Activated CD8-positive, alpha-beta memory T cell treated with anti-CD3 and anti-CD28 coated beads for 36 hours (primary cell): ENCODE measurements around the gene SLC39A13. TPM values are rescaled to one million over a fixed set of nuclear protein-coding genes. Genes with fewer than 3 reads are reported as not detected.

Experiments used
- CTCF ChIA-PET: fragments of 350-600 bp; sonication (Branson Sonifier 250); formaldehyde crosslinking; loops from one replicate; lab custom pipeline; 2021; ENCODE audit warnings: antibody characterized with exemption; lab: Charles Lee
- POLR2A ChIA-PET: fragments of 350-600 bp; sonication (Branson Sonifier 250); formaldehyde crosslinking; loops from one replicate; lab custom pipeline; 2021; ENCODE audit warnings: antibody characterized with exemption; lab: Charles Lee
- total RNA-seq, 2 experiments: library from RNA; stranded (reverse); gene quantifications; one replicate each; pipeline ENCODE4 v1.2.3, GENCODE V29; 2021

Gene SLC39A13
- total RNA-seq, 2 experiments from 2014 or later, result 17.3 to 19.2 TPM

DNA sequence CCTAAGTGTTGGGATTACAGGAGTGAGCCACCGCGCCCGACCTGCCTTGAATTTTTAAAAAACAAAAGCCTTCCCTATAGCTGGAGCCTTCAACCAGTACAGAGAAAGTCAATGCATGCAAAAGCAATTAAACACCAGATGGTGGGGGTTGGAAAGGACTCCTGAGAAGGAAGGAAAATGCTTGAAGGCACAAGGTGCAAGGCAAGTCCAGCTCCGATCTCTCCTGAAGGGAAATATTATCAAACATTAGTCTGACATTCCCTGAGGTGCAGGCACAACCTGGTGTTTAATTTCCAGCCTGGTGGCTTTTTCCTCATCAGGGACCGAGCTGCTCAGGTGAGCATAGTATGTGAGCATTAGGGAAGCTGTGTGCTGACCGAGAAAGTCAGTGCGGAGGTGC is 53.5 kb downstream of the SLC39A13 start:
- ChIA-PET CTCF (interaction anchor here (0.9 to 1.7 kb wide), 3 partner anchors 8 to 225 kb away, joined by 3 to 5 read pairs (median 4); no protein-coding TSS in a partner anchor), POLR2A (interaction anchor here (0.5 kb wide), 1 partner anchor 1339 kb away, joined by 4 read pairs; no protein-coding TSS in a partner anchor)

DNA sequence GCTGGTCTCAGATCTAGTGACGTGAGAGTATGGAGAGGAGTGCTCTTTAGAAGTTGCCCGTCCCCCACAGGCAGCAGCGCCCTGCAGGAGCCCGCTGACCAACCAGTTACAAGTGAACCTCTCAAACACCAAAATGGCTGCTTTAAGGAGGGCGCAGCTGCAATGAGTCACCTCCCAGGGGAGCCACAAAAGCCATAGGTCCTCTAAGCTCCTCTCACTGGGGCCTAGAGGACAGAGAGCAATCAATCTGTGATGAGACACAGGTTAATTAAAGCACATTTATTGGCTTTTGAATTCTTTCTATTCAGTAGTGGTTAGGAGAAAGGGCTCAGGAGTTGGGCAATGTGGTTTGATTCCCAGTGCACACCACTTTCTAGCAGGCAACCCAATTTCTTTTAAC is 56.1 kb downstream of the SLC39A13 start:
- POLR2A ChIA-PET, result no interaction called here

More for the DNA sequence above, 56.1 kb downstream of the SLC39A13 start:
- CTCF ChIA-PET, result no interaction called here

Other genes with a start within 250 kb of the SLC39A13 start
- gene ARFGAP2, start 231.7 kb upstream of the SLC39A13 start, total RNA-seq, result 10 to 100 TPM; 88.7 to 93.5 TPM
- 1 to 10 TPM; 7.9 to 9.9 TPM for gene PACSIN3, start 222.2 kb upstream of the SLC39A13 start, total RNA-seq
- gene DDB2, start 193.6 kb upstream of the SLC39A13 start, total RNA-seq, result 100 to 1,000 TPM; 138 to 144 TPM
- gene ACP2, start 159.8 kb upstream of the SLC39A13 start, total RNA-seq, result 10 to 100 TPM; 19.3 to 21.5 TPM
- gene NR1H3, start 150.6 kb upstream of the SLC39A13 start, total RNA-seq, result 10 to 100 TPM; 10.1 to 11.2 TPM
- 10 to 100 TPM; 56.1 to 58.1 TPM for gene MADD, start 138.5 kb upstream of the SLC39A13 start, total RNA-seq
- gene MYBPC3, start 55.9 kb upstream of the SLC39A13 start, total RNA-seq, result not detected
- gene SPI1, start 30.0 kb upstream of the SLC39A13 start, total RNA-seq, result not detected
- 100 to 1,000 TPM; 188 to 202 TPM for gene PSMC3, start 17.8 kb downstream of the SLC39A13 start, total RNA-seq
- under 1 TPM in 1 of 2 experiments, not detected in 1; 0.27 TPM for gene RAPSN, start 40.5 kb downstream of the SLC39A13 start, total RNA-seq
- 100 to 1,000 TPM; 145 to 148 TPM for gene CELF1, start 144.5 kb downstream of the SLC39A13 start, total RNA-seq
- gene PTPMT1, start 157.0 kb downstream of the SLC39A13 start, total RNA-seq, result 10 to 100 TPM; 55.5 to 58.9 TPM
- gene KBTBD4, start 170.4 kb downstream of the SLC39A13 start, total RNA-seq, result 10 to 100 TPM; 19.5 to 20.3 TPM
- gene NDUFS3, start 170.5 kb downstream of the SLC39A13 start, total RNA-seq, result 100 to 1,000 TPM; 145 to 149 TPM
- gene FAM180B, start 178.1 kb downstream of the SLC39A13 start, total RNA-seq, result under 1 TPM in 1 of 2 experiments, not detected in 1; 0.15 TPM
- gene C1QTNF4, start 185.8 kb downstream of the SLC39A13 start, total RNA-seq, result not detected
- gene MTCH2, start 234.0 kb downstream of the SLC39A13 start, total RNA-seq, result 100 to 1,000 TPM; 142 to 147 TPM